BJ (cell line): ENCODE measurements around the gene SLC1A1. TPM values are rescaled to one million over a fixed set of nuclear protein-coding genes. Genes with fewer than 3 reads are reported as not detected.
"Not testable (repeated sequence)": the region's sequence is repeated elsewhere in the genome, so short reads cannot be mapped to it uniquely, and the experiment has no call there.

Source experiments
- CTCF ChIA-PET: fragments of 350-600 bp; formaldehyde crosslinking; extraction: SDS; loops from one replicate; lab custom pipeline; 2021; ENCODE audit warnings: antibody characterized with exemption, inconsistent platforms; lab: Yijun Ruan, JAX
- POLR2A ChIA-PET: fragments of 300-600 bp; sonication (Branson Sonifier 250); formaldehyde crosslinking; extraction: SDS; loops from one replicate; lab custom pipeline; 2021; ENCODE audit warnings: antibody characterized with exemption; lab: Charles Lee
- DNase-seq: peaks from one replicate; pipeline ENCODE4 v3.0.0-alpha.2; 2011; ENCODE audit warnings: low read depth
- H3K27me3 ChIP-seq: 2 replicates; pipeline ENCODE4 v1.6.0; 2011; ENCODE audit warnings: low read length; ENCODE audit not compliant: control insufficient read depth, insufficient read depth
- H3K36me3 ChIP-seq: 2 replicates; pipeline ENCODE4 v1.5.1; 2011; ENCODE audit warnings: low read length; ENCODE audit not compliant: control insufficient read depth, insufficient read depth
- H3K4me3 ChIP-seq: 2 replicates; pipeline ENCODE4 v1.5.1; 2011; ENCODE audit warnings: low read depth, mild to moderate bottlenecking, control low read depth, low read length
- polyA plus RNA-seq: library from polyadenylated mRNA; depleted of rRNA; stranded (reverse); fragments of >200 nt; gene quantifications from 2 replicates; pipeline ENCODE4 v1.2.3, GENCODE V29; 2011
- TF ChIP-seq, protein P1 (sequence below): IDR thresholded peaks from 2 replicates; pipeline ENCODE4 v1.5.1; 2011; ENCODE audit warnings: low read depth, mild to moderate bottlenecking, control low read depth, inconsistent platforms, low read length, moderate library complexity; ENCODE audit not compliant: insufficient read depth

SLC1A1 gene
- polyA plus RNA-seq, 1 experiment, result 6.4 TPM

DNA sequence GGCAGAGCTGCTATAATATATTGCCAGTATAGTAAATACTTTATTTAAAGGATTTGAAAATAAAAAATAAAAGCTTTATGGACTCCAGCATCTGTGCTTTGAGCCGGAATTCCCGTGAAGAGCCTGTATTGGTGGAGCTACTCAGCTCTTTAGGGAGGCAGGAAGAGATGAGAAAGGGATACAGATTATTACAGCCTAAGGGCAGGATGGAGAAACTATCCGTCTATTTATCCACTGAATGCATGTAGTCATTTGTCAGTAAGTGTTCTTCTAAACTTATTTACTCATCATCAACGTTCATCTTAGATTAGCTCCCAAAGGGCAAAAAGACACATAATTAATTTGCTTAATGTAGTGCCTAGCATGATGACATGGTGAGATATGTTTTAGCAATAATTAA is 48.4 kb downstream of the SLC1A1 start:
- TF ChIP-seq, protein P1, sequence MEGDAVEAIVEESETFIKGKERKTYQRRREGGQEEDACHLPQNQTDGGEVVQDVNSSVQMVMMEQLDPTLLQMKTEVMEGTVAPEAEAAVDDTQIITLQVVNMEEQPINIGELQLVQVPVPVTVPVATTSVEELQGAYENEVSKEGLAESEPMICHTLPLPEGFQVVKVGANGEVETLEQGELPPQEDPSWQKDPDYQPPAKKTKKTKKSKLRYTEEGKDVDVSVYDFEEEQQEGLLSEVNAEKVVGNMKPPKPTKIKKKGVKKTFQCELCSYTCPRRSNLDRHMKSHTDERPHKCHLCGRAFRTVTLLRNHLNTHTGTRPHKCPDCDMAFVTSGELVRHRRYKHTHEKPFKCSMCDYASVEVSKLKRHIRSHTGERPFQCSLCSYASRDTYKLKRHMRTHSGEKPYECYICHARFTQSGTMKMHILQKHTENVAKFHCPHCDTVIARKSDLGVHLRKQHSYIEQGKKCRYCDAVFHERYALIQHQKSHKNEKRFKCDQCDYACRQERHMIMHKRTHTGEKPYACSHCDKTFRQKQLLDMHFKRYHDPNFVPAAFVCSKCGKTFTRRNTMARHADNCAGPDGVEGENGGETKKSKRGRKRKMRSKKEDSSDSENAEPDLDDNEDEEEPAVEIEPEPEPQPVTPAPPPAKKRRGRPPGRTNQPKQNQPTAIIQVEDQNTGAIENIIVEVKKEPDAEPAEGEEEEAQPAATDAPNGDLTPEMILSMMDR, result no peak
- no peak for DNase-seq
- CTCF ChIA-PET, result interaction anchor here (0.7 to 1.1 kb wide), 2 partner anchors 39 to 101 kb away, joined by 3 to 4 read pairs; no protein-coding TSS in a partner anchor
- Histone ChIP-seq H3K36me3 (no peaks in the 10 kb centered on the region), H3K27me3 (no peaks in the 10 kb centered on the region), H3K4me3 (no peak overlapping the region)
- POLR2A ChIA-PET, result no interaction called here

DNA sequence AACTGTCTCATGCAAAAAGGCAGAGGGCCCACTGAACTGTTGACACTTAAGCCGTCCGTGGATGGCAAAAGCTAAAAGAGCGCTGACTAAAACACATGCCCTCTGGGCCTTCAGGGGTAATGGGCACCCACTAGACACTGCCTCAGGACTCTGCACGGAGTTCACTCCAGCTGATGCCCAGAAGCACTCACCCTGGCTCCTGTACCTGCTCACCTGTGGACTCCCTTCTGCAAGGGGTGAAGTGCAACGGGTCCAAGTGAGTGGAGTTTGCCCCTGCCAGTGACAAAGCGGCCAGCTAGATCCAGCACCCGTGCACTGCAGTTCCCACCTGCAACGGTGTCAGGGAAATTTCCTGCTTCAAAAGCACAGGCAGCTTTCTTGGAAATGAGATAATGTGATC is 50.2 kb downstream of the SLC1A1 start:
- ChIA-PET CTCF (interaction anchor here (0.6 to 1.6 kb wide), 4 partner anchors 9 to 110 kb away, joined by 4 to 5 read pairs (median 4); no protein-coding TSS in a partner anchor), POLR2A (no interaction called here)
- TF ChIP-seq, protein P1, result no peak
- no peaks in the 10 kb centered on the region for H3K36me3 ChIP-seq
- no peak for DNase-seq
- H3K4me3 ChIP-seq, result no peak overlapping the region
- no peaks in the 10 kb centered on the region for H3K27me3 ChIP-seq

DNA sequence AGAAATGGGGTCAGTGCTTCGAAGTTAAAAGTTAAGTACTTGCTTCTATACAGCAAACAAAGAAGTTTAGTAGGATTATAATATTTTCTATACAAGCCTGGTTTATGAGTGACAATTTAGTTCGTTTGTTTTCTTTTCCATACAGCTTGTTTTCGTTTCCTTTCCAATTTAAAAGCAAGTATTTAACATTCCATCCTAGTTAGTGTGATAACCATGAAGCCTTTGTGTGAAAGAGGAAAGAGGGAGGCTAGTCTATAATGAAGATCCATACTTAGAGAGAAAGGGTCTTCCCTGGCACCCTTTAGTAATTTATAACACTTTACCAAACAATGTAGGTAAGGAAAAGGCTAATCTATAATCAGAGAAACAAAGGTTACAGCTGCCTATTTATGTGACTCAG is 51.0 kb downstream of the SLC1A1 start:
- TF ChIP-seq, protein P1, result no peak
- CTCF ChIA-PET, result interaction anchor here (0.7 to 1.6 kb wide), 6 partner anchors 9 to 153 kb away, joined by 3 to 5 read pairs (median 4); no protein-coding TSS in a partner anchor
- Histone ChIP-seq H3K4me3 (no peak overlapping the region), H3K36me3 (no peaks in the 10 kb centered on the region), H3K27me3 (no peaks in the 10 kb centered on the region)
- DNase-seq, result no peak
- POLR2A ChIA-PET, result no interaction called here

DNA sequence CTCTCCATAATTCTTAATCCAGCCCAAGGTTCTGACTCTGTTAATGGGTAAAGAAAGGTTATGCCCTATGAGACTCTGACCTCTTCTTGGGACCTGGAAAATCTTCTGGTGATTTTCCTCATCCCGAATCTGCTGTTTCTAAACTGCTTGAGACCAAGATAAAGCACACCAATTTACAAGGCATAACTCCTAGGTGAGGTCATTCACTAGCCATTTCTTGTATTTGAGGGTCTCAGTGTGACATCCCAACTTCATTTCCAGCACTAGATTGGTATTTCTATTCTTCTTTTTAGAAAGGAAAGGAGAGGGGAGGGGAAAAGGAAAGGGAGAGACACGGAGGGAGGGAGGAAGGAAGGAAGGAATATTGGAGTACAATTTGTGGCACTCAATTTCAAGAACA is 51.6 kb downstream of the SLC1A1 start:
- Histone ChIP-seq H3K4me3 (no peak overlapping the region), H3K27me3 (no peaks in the 10 kb centered on the region), H3K36me3 (no peaks in the 10 kb centered on the region)
- TF ChIP-seq, protein P1, result no peak
- no peak for DNase-seq
- POLR2A ChIA-PET, result no interaction called here
- CTCF ChIA-PET, result interaction anchor here (1.2 kb wide), 1 partner anchor 153 kb away, joined by 4 read pairs; no protein-coding TSS in a partner anchor

DNA sequence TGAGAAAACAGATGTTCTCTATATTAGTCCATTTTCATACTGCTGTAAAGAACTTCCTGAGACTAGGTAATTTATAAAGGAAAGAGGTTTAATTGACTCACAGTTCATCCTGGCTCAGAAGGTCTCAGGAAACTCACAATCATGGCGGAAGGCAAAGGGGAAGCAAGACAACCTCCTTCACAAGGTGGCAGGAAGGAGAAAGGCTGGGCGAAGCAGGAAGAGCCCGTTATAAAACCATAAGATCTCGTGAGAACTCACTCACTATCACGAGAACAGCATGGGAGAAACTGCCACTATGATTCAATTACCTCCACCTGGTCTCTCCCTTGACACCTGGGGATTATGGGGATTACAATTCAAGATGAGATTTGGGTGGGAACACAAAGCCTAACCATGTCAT is 54.4 kb downstream of the SLC1A1 start:
- H3K27me3 ChIP-seq, DNase-seq, H3K4me3 ChIP-seq, POLR2A ChIA-PET, H3K36me3 ChIP-seq: not testable (repeated sequence)
- CTCF ChIA-PET, result interaction anchor here (1.1 kb wide), 1 partner anchor 163 kb away, joined by 3 read pairs; no protein-coding TSS in a partner anchor

DNA sequence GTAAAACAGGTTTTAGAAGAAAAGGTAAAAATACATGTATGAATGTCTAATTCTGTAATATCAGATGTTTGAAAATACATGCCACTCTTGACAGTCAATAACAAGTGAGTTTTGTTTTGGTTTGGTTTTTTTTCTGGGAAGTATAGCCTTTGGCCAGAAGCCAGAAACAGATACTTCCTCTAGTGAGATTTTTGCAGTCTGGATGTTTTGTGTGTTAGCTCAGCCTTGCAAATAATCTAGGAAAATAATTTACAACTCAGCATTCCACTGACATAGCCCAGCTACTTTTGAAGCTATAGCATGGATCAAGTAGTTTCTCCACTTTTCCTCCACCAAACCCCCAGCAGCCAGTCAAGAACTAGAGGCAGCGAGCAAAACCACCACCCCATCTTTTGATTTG is 56.7 kb downstream of the SLC1A1 start:
- Histone ChIP-seq H3K27me3 (no peaks in the 10 kb centered on the region), H3K36me3 (no peaks in the 10 kb centered on the region), H3K4me3 (no peak overlapping the region)
- POLR2A ChIA-PET, result no interaction called here
- TF ChIP-seq, protein P1, result no peak
- DNase-seq, result no peak
- CTCF ChIA-PET, result no interaction called here
